H1 (cell line): ENCODE measurements around the gene EFHC1. TPM values are rescaled to one million over a fixed set of nuclear protein-coding genes. Genes with fewer than 3 reads are reported as not detected.

Experiments used
- CTCF ChIA-PET: fragments of 300-600 bp; sonication (Branson Sonifier 250); formaldehyde crosslinking; loops from one replicate; lab custom pipeline; 2021; ENCODE audit not compliant: partially characterized antibody; lab: Charles Lee
- POLR2A ChIA-PET: fragments of 300-600 bp; sonication (Branson Sonifier 250); formaldehyde crosslinking; loops from one replicate; lab custom pipeline; 2021; ENCODE audit warnings: inconsistent platforms; ENCODE audit not compliant: partially characterized antibody; lab: Charles Lee
- DNase-seq, 2 experiments: peaks; one replicate each; pipeline versions ENCODE4 v3.0.0 to v3.0.0-alpha.2; 2010 to 2022; ENCODE audit warnings: low spot score in 2 of 2, low read depth in 1 of 2, mixed read lengths in 1 of 2
- FAIRE-seq: peaks from 2 replicates; lab custom pipeline; 2011; peaks lifted over from hg19 to GRCh38; lab: Jason Lieb, UNC
- H2AFZ ChIP-seq: 2 replicates; pipeline ENCODE4 v1.8.1; 2012; ENCODE audit warnings: low read length, inconsistent platforms
- H2AK5ac ChIP-seq: 2 replicates; pipeline ENCODE4 v1.6.1; 2013; ENCODE audit warnings: low read depth, low read length
- H2BK120ac ChIP-seq: replicated peaks from 2 replicates; pipeline ENCODE3; 2013; ENCODE audit warnings: low read depth, low read length, inconsistent platforms
- H2BK12ac ChIP-seq: 2 replicates; pipeline ENCODE4 v1.6.1; 2013; ENCODE audit warnings: low read depth, low read length
- H2BK15ac ChIP-seq: 2 replicates; pipeline ENCODE4 v1.6.1; 2013; ENCODE audit warnings: low read length
- H2BK20ac ChIP-seq: 2 replicates; pipeline ENCODE4 v1.6.1; 2013; ENCODE audit warnings: low read length
- H2BK5ac ChIP-seq: 2 replicates; pipeline ENCODE4 v1.6.1; 2013; ENCODE audit warnings: low read depth, low read length
- H3K14ac ChIP-seq: 2 replicates; pipeline ENCODE4 v1.6.1; 2013; ENCODE audit warnings: inconsistent platforms; ENCODE audit not compliant: insufficient read length
- H3K18ac ChIP-seq: 2 replicates; pipeline ENCODE4 v1.6.1; 2013; ENCODE audit warnings: low read length; ENCODE audit errors: extremely low read depth
- H3K23ac ChIP-seq: 2 replicates; pipeline ENCODE4 v1.6.1; 2013; ENCODE audit warnings: inconsistent platforms; ENCODE audit not compliant: insufficient read length
- H3K23me2 ChIP-seq: 2 replicates; pipeline ENCODE4 v1.6.1; 2013; ENCODE audit warnings: low read depth, low read length
- H3K27ac ChIP-seq: 2 replicates; pipeline ENCODE4 v1.6.1; 2011; ENCODE audit warnings: low read depth, low read length, inconsistent platforms
- H3K27me3 ChIP-seq, 4 experiments: replicated peaks in 1 of 4; 1 replicate in 1 of 4; 2 replicates in 3 of 4; pipeline versions ENCODE4 v1.6.1 to v1.8.1; 2011 to 2013; ENCODE audit warnings: low read length in 3 of 4, mild to moderate bottlenecking in 3 of 4, inconsistent platforms in 2 of 4, mixed read lengths in 2 of 4, moderate library complexity in 1 of 4; ENCODE audit not compliant: control insufficient read depth in 3 of 4, insufficient read depth in 3 of 4; ENCODE audit errors: extremely low read depth in 1 of 4
- H3K36me3 ChIP-seq, 4 experiments: 2 replicates each; pipeline versions ENCODE4 v1.6.1 to v1.8.1; 2011 to 2013; ENCODE audit warnings: mild to moderate bottlenecking in 4 of 4, low read length in 3 of 4, moderate library complexity in 2 of 4, control low read depth in 1 of 4, inconsistent platforms in 1 of 4; ENCODE audit not compliant: insufficient read depth in 4 of 4, control insufficient read depth in 2 of 4
- H3K4ac ChIP-seq: replicated peaks from 2 replicates; pipeline ENCODE3; 2013; ENCODE audit warnings: low read length, low read depth, mixed read lengths, inconsistent platforms; ENCODE audit not compliant: insufficient read length
- H3K4me1 ChIP-seq, 4 experiments: replicated peaks in 1 of 4; 1 replicate in 1 of 4; 2 replicates in 3 of 4; pipeline versions ENCODE4 v1.6.1 to v1.8.1; 2011 to 2013; ENCODE audit warnings: low read length in 3 of 4, inconsistent platforms in 2 of 4, mixed read lengths in 1 of 4; ENCODE audit not compliant: insufficient read depth in 4 of 4, control insufficient read depth in 3 of 4
- H3K4me2 ChIP-seq, 2 experiments: 2 replicates each; pipeline versions ENCODE4 v1.6.1 to v1.8.1; 2011 to 2013; ENCODE audit warnings: low read depth in 2 of 2, low read length in 2 of 2, control low read depth in 1 of 2, inconsistent platforms in 1 of 2, mild to moderate bottlenecking in 1 of 2; ENCODE audit not compliant: insufficient read depth in 1 of 2
- H3K4me3 ChIP-seq, 4 experiments: fragments of 200-600, 300-600 bp in 1 of 4; sonication (generic), shearing (Covaris generic), sonication (Bioruptor Twin) in 1 of 4; 2 replicates each; pipeline versions ENCODE4 v1.5.1 to v1.8.1; 2011 to 2016; ENCODE audit warnings: low read length in 4 of 4, low read depth in 3 of 4, control low read depth in 2 of 4, inconsistent platforms in 2 of 4, mild to moderate bottlenecking in 2 of 4, mixed read lengths in 1 of 4, moderate library complexity in 1 of 4; ENCODE audit not compliant: insufficient read depth in 2 of 4; ENCODE audit errors: extremely low read depth in 1 of 4
- H3K56ac ChIP-seq: replicated peaks from 2 replicates; pipeline ENCODE3; 2013; ENCODE audit warnings: low read depth, mild to moderate bottlenecking, mixed read lengths, low read length, inconsistent platforms; ENCODE audit not compliant: insufficient read length
- H3K79me1 ChIP-seq: 2 replicates; pipeline ENCODE4 v1.6.1; 2013; ENCODE audit warnings: low read depth, low read length, control low read depth
- H3K79me2 ChIP-seq, 2 experiments: 2 replicates each; pipeline versions ENCODE4 v1.6.1 to v1.8.1; 2012 to 2013; ENCODE audit warnings: low read length in 2 of 2, mild to moderate bottlenecking in 2 of 2, inconsistent platforms in 1 of 2; ENCODE audit not compliant: insufficient read depth in 2 of 2, control insufficient read depth in 1 of 2
- H3K9ac ChIP-seq, 4 experiments: replicated peaks in 1 of 4; 1 replicate in 1 of 4; 2 replicates in 3 of 4; pipeline versions ENCODE4 v1.6.1 to v1.8.1; 2011 to 2013; ENCODE audit warnings: low read depth in 3 of 4, low read length in 3 of 4, control low read depth in 2 of 4, mild to moderate bottlenecking in 2 of 4, moderate library complexity in 2 of 4, inconsistent platforms in 1 of 4; ENCODE audit errors: extremely low read depth in 1 of 4
- H3K9me3 ChIP-seq, 2 experiments: 2 replicates each; pipeline versions ENCODE4 v1.6.1 to v1.8.1; 2012 to 2013; ENCODE audit warnings: mild to moderate bottlenecking in 2 of 2, moderate library complexity in 2 of 2, control low read depth in 1 of 2, inconsistent platforms in 1 of 2, low read depth in 1 of 2, low read length in 1 of 2, mixed read lengths in 1 of 2; ENCODE audit not compliant: insufficient read depth in 2 of 2
- H4K20me1 ChIP-seq, 2 experiments: replicated peaks in 1 of 2; 2 replicates each; pipeline versions ENCODE3 to v1.8.1; 2011 to 2013; ENCODE audit warnings: inconsistent platforms in 2 of 2, low read length in 2 of 2, mild to moderate bottlenecking in 1 of 2; ENCODE audit not compliant: insufficient read depth in 2 of 2, control insufficient read depth in 1 of 2
- H4K5ac ChIP-seq: 2 replicates; pipeline ENCODE4 v1.6.1; 2013; ENCODE audit warnings: low read length, low read depth, mixed read lengths, inconsistent platforms; ENCODE audit not compliant: insufficient read length
- H4K8ac ChIP-seq: 2 replicates; pipeline ENCODE4 v1.8.0; 2013; ENCODE audit warnings: mild to moderate bottlenecking, moderate library complexity, low read length, inconsistent platforms; ENCODE audit not compliant: insufficient read depth; ENCODE audit errors: extremely low read depth
- H4K91ac ChIP-seq: replicated peaks from 2 replicates; pipeline ENCODE3; 2013; ENCODE audit warnings: low read length, mixed read lengths, inconsistent platforms; ENCODE audit not compliant: insufficient read length
- ASH2L ChIP-seq: fragments of 200-600, 300-600 bp; sonication (generic); IDR thresholded peaks from one replicate; pipeline ENCODE4 v1.7.1; 2017; ENCODE audit warnings: low read length
- POLR2AphosphoS5 ChIP-seq: IDR thresholded peaks from 2 replicates; pipeline ENCODE4 v1.6.1; 2011; ENCODE audit warnings: low read depth, low read length
- RAD21 ChIP-seq, 2 experiments: IDR thresholded peaks in 1 of 2; conservative IDR thresholded peaks in 1 of 2; 2 replicates each; pipeline ENCODE4 v1.6.1; 2011; ENCODE audit warnings: low read depth in 2 of 2, low read length in 2 of 2, improper control_type of control experiment in 1 of 2, inconsistent platforms in 1 of 2, mild to moderate bottlenecking in 1 of 2, moderate library complexity in 1 of 2
- SIX5 ChIP-seq: IDR thresholded peaks from 2 replicates; pipeline ENCODE4 v1.6.1; 2011; ENCODE audit warnings: mild to moderate bottlenecking, low read depth, low read length
- WGBS, 2 experiments: shearing (Covaris generic) in 1 of 2; methylation state at CpG; one replicate each; pipeline versions ENCODE4 v1.1.6 to v1.1.7; 2013 to 2015; ENCODE audit warnings: low lambda C conversion rate in 2 of 2, mixed read lengths in 2 of 2, inconsistent platforms in 1 of 2, low coverage in 1 of 2, missing lambda C conversion rate in 1 of 2; ENCODE audit not compliant: insufficient replicate concordance in 2 of 2, insufficient coverage in 1 of 2, insufficient read length in 1 of 2; ENCODE audit errors: extremely low coverage in 1 of 2, missing lambda C conversion rate in 1 of 2; 5-methylcytosine and 5-hydroxymethylcytosine counted together
- polyA plus RNA-seq, 7 experiments: library from polyadenylated mRNA; depleted of rRNA in 3 of 7; stranded (reverse) in 5 of 7; unstranded in 2 of 7; fragments of >200 nt in 5 of 7; fragments of 200-250 nt in 2 of 7; gene quantifications; 1 replicate in 5 of 7; 2 replicates in 1 of 7; 4 replicates in 1 of 7; pipeline versions ENCODE4 v1.2.1 to v1.2.3, GENCODE V29; 2011 to 2013; ENCODE audit warnings: missing spikeins in 2 of 7, mixed read lengths in 2 of 7
- total RNA-seq: library from RNA; stranded (reverse); fragmentation: NEBNext Ultra II Directional; extraction: Animal tissue kit (Norgen Biotek cat#: 25700); gene quantifications from 2 replicates; pipeline ENCODE4 v1.2.1, GENCODE V29; 2021

The EFHC1 gene
- total and polyA plus RNA-seq, 2 of the 8 experiments (the other 6 are each of a cell fraction or from before 2014, with no cell fraction given): 10.5 to 16.4 TPM

GRCh38 chr6:52513464-52513863, 93.3 kb downstream of the EFHC1 start:
- H2BK120ac ChIP-seq: no peak overlapping the region
- H2BK12ac ChIP-seq: no peak overlapping the region
- H3K56ac ChIP-seq: no peak overlapping the region
- H3K9me3 ChIP-seq: no peaks in the 10 kb centered on the region
- H4K5ac ChIP-seq: no peak overlapping the region
- no peak for DNase-seq
- H3K23me2 ChIP-seq: no peaks in the 10 kb centered on the region
- H2AFZ ChIP-seq: no peak overlapping the region
- FAIRE-seq: no peak
- H3K4me1 ChIP-seq: peaks cover 7 to 28% (median 15%) of the 10 kb centered on the region in 4 experiments
- no peak overlapping the region for H2AK5ac ChIP-seq
- no peak overlapping the region for H3K4ac ChIP-seq
- no peak overlapping the region for H2BK20ac ChIP-seq
- no peak overlapping the region for H4K8ac ChIP-seq
- 84% methylated on average over 2 of the region's 2 CpGs; no CpG with 5 or more reads in 1 of the 2 experiments for WGBS, 2 experiments
- POLR2A ChIA-PET: no interaction called here
- H3K4me2 ChIP-seq: no peak overlapping the region
- no peak overlapping the region for H2BK5ac ChIP-seq
- H4K91ac ChIP-seq: no peak overlapping the region
- H2BK15ac ChIP-seq: no peak overlapping the region
- peaks cover 0 to 3% of the 10 kb centered on the region in 2 experiments; a peak in 2 of 4 replicates for H3K79me2 ChIP-seq
- no peak overlapping the region for H3K23ac ChIP-seq
- H3K36me3 ChIP-seq: peaks cover 0 to 12% (median 4%) of the 10 kb centered on the region in 4 experiments; a peak in 4 of 8 replicates
- no peak overlapping the region for H3K18ac ChIP-seq
- H3K4me3 ChIP-seq: no peak overlapping the region
- CTCF ChIA-PET: interaction anchor here (1.0 kb wide), 1 partner anchor 9 kb away, joined by 3 read pairs; no protein-coding TSS in a partner anchor
- no peak for TF ChIP-seq SIX5
- TF ChIP-seq RAD21 (IDR thresholded peaks at IDR 0.05 in 1 of 2, conservative IDR thresholded peaks at IDR 0.05 in 1 of 2; ENCODE audit: low read depth in 2 of 2, low read length in 2 of 2): 0 out of 4 replicates have a peak, but pooled peaks of 1 of the 2 experiments have one; percentile 13
- TF ChIP-seq POLR2AphosphoS5: no peak
- TF ChIP-seq ASH2L: no peak
- peaks cover 3% of the 10 kb centered on the region; the same call in 1 of the 2 replicates for H3K79me1 ChIP-seq
- no peak overlapping the region for H3K27ac ChIP-seq
- no peak overlapping the region for H3K14ac ChIP-seq
- no peak overlapping the region for H3K9ac ChIP-seq
- H3K27me3 ChIP-seq: no peaks in the 10 kb centered on the region
- no peaks in the 10 kb centered on the region for H4K20me1 ChIP-seq
